HG03135 (cell line): Measurements from ENCODE around the gene ASB13.

Experiments used
- ATAC-seq: cut with Tn5 transposase; IDR thresholded peaks from one replicate; pipeline ENCODE4 v1.9.1; 2021; ENCODE audit warnings: mild to moderate bottlenecking, moderate library complexity; ENCODE audit not compliant: unreplicated experiment

ASB13 gene

GRCh38 chr10:5591336-5591824, 75.0 kb downstream of the ASB13 start:
- no peak for ATAC-seq

- no peak for ATAC-seq
Observed at GRCh38 chr10:5590816-5591215, 75.6 kb downstream of the ASB13 start.

DNA sequence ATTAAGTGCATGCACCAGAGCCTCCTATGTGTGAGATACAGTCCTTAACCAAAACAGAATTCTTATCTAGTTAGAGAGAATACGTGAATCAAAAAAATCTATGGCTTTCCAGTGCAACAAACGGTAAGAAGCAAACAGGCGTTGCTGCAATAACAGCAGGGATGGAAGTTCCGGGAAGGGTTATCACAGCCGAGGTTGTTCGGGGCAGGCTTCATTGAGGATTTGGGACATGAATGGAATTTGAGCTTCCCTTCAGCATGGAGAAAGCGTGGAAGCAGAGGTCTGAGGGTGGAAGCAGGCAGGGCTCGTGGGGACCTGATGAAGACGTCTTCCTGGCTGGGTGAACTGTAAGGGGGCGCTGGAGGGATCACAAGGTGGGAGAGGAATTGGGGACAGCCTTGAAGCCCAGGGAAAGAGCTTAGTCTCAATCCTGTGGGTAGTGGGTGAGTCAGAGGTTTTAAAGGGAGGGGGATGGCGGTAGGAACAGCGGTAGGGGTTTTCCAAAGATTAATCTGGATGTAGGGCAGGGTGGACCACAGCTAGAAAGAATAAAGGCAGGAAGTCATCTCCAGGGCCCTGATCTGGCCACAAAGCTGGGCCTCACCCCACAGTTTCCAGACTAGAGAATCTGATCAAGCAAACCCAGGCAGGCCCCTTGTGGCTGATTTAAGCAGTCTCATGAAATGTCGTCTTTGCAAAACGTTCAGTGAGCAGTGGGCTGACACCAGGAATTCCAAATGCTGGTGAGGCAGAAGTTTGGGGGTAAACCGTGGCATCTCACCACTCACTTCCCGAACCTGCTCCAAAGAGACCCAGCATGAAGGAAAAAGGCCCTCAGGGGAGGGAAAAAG, 76.5 kb downstream of the ASB13 start:
- ATAC-seq, result no peak

DNA sequence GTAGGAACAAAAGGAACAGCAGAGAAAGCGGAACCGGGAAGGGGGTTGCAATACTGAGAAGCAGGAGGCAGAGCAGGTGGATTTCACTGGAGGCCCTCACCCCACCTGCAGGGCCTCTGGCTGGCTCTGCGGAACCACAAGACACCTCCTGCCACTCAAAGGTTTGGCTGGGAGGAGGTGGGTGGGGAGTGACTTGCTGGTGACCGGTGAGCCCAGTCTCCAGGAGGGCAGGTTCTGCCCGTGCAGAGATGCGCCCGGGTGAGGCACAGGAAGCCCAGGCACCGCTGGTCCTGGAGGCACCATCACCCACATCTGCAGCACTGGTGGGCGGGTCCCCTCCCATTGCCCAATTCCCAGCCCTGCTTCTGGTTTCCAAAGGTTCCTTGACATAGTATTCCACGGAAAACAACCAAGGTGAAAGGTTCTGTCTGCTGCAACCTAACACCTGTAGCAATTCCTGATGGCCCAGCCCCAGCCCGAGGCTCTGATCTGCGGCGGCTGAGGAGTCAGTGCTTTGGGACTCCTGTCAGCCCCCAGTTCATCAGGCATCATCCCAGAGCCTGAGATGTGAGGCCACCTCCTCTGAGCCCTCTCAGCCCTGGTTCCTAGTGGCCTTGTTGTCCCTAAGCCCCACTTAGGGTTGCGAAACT, 77.3 kb downstream of the ASB13 start:
- no peak for ATAC-seq
